Lower leg skin (tissue), 4 donors: ENCODE results near the gene MYO1B. TPM values are rescaled to one million over a fixed set of nuclear protein-coding genes. Genes with fewer than 3 reads are reported as not detected.
A peak's percentile ranks its signal among the peaks of the same experiment; 100 is the strongest.

Experiments
- DNase-seq, 2 donors: peaks; one replicate each; pipeline ENCODE4 v3.0.0-alpha.2; 2019; ENCODE audit warnings: low spot score in 2 of 2
- H3K4me3 ChIP-seq: fragments of 200-600 bp; sonication (generic); 2 replicates; pipeline ENCODE4 v1.5.1; 2017; ENCODE audit warnings: mild to moderate bottlenecking, low read depth; ENCODE audit not compliant: poor library complexity, severe bottlenecking
- CTCF ChIP-seq, 3 donors: fragments of 450-650 bp; IDR thresholded peaks; one replicate each; pipeline ENCODE4 v1.5.1; 2016; ENCODE audit warnings: antibody characterized with exemption in 3 of 3, mild to moderate bottlenecking in 3 of 3, moderate library complexity in 2 of 3
- POLR2A ChIP-seq, 2 donors: fragments of 450-650 bp; IDR thresholded peaks; one replicate each; pipeline ENCODE4 v1.6.1; 2016 to 2017; ENCODE audit warnings: antibody characterized with exemption in 2 of 2, mild to moderate bottlenecking in 1 of 2, moderate library complexity in 1 of 2
- WGBS, 2 donors: methylation state at CpG; one replicate each; pipeline ENCODE4 v1.1.5; 2018; 5-methylcytosine and 5-hydroxymethylcytosine counted together
- intact Hi-C: fragments of 100-400 bp; cut with DNase I; formaldehyde crosslinking; loops from one replicate; pipeline ENCODE4 v1.15.0; 2023; ENCODE audit warnings: low total_unique reads
- total RNA-seq, 4 donors: library from RNA; depleted of rRNA; stranded (reverse); fragments of >200 nt; gene quantifications; one replicate each; pipeline ENCODE4 v1.1.0, GENCODE V29; 2016

Gene MYO1B
- total RNA-seq: 10 to 100 TPM; 24.6 to 53.0 (median 36.9) TPM

DNA sequence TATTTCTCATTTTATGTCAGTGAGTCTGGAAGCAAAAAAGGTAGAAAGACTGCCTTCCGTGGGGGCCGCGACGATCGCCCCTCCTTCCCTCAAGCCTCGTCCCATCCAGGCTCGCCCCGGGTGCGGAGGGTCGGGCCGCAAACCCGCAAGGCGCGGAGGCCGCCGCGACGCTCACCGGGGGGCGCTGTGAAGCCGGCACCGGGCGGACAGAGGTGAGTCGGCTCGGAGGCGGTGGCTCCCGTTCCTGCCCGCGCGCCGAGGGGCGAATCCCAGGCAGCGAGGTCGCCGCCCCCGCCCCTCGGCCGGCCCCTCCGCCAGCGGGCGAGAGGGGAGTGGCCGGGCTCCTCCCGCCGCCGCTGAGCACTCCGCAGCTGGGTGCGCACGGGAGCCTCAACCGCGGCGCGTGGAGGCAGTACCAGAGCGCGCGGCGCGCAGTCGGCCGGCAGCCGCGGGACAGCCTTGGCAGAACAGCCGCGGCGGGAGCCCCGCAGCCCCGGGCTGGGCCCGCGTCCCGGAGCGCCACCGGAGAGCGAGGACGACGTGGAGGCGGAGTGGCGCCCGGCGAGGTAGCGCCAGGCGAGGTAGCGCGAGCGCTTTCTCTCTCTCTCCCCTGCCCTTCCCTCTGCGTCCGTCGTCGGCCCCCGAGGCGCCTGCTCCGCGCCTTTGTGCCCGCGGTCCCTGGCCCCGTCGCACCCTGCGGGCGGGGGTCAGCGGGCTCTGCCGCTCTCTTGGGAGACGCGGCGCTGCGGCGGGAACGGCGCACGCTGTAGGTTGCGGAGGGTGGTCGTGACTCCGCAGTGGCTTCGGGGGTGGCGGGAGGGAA is at the start of gene MYO1B:
Gene MYO1B (plus strand): TSS at position 359 of the 823 bp plus-strand sequence. CDS start 31,492 bp downstream, outside the sequence.
- intact Hi-C loops: no loop called here
- TF ChIP-seq CTCF (IDR thresholded peaks at IDR 0.05) (no peak), POLR2A (IDR thresholded peaks at IDR 0.05) (no peak)
- peak in 1 of 2 donors; percentile 90 for DNase-seq
- WGBS, 2 donors: 0% methylated on average over 22 to 23 of the region's 112 CpGs
- H3K4me3 ChIP-seq: peak within 1 kb of the TSS; percentile 68

- no peak for DNase-seq
- 88 to 93% methylated on average over 3 of the region's 3 CpGs for WGBS, 2 donors
- intact Hi-C loops: no loop called here
- no peak overlapping the region for H3K4me3 ChIP-seq
- no peak for TF ChIP-seq CTCF (IDR thresholded peaks at IDR 0.05)
- TF ChIP-seq POLR2A (IDR thresholded peaks at IDR 0.05): no peak
These were observed 48.1 kb upstream of the MYO1B start for GRCh38 chr2:191197096-191197495.

GRCh38 chr2:191198271-191198670 is 46.9 kb upstream of the MYO1B start:
- intact Hi-C loops: no loop called here
- H3K4me3 ChIP-seq: no peak overlapping the region
- DNase-seq: no peak
- no peak for TF ChIP-seq CTCF (IDR thresholded peaks at IDR 0.05)
- TF ChIP-seq POLR2A (IDR thresholded peaks at IDR 0.05): no peak
- WGBS, 2 donors: 94 to 100% methylated on average over 4 of the region's 4 CpGs

- DNase-seq: no peak
- 92 to 94% methylated on average over 6 of the region's 6 CpGs for WGBS, 2 donors
- intact Hi-C loops: no loop called here
- H3K4me3 ChIP-seq: no peak overlapping the region
- TF ChIP-seq CTCF (IDR thresholded peaks at IDR 0.05): no peak
These were observed 45.2 kb upstream of the MYO1B start for GRCh38 chr2:191199929-191200512.

- WGBS, 2 donors: 86 to 96% methylated on average over 1 of the region's 1 CpG
- intact Hi-C loops: no loop called here
- no peak overlapping the region for H3K4me3 ChIP-seq
- DNase-seq: no peak
- TF ChIP-seq POLR2A (IDR thresholded peaks at IDR 0.05) (no peak), CTCF (IDR thresholded peaks at IDR 0.05) (no peak)
These were observed 44.3 kb upstream of the MYO1B start for GRCh38 chr2:191200910-191201309.
